HepG2 (cell line): ENCODE measurements around the gene DYNC2I2. TPM values are rescaled to one million over a fixed set of nuclear protein-coding genes. Genes with fewer than 3 reads are reported as not detected.

Experiments
- BRCA1 ChIP-seq: sonication (generic); formaldehyde crosslinking; IDR thresholded peaks from 2 replicates; pipeline ENCODE4 v1.4.0; 2020; ENCODE audit warnings: missing genetic modification reagents
- KDM5B ChIP-seq: sonication (generic); formaldehyde crosslinking; IDR thresholded peaks from 2 replicates; pipeline ENCODE4 v1.4.0; 2020; ENCODE audit warnings: missing genetic modification reagents, mild to moderate bottlenecking, borderline replicate concordance
- KLF13 ChIP-seq: sonication (generic); formaldehyde crosslinking; IDR thresholded peaks from 2 replicates; pipeline ENCODE4 v1.4.0; 2020; ENCODE audit warnings: mild to moderate bottlenecking, missing genetic modification reagents
- SP140L ChIP-seq: sonication (generic); formaldehyde crosslinking; IDR thresholded peaks from 2 replicates; pipeline ENCODE4 v1.4.0; 2020; ENCODE audit warnings: missing genetic modification reagents, borderline replicate concordance
- SPEN ChIP-seq: sonication (generic); formaldehyde crosslinking; IDR thresholded peaks from 2 replicates; pipeline ENCODE4 v1.5.1; 2020; ENCODE audit warnings: low read depth, mild to moderate bottlenecking, missing genetic modification reagents
- TAF15 ChIP-seq: fragments of 200-400 bp; formaldehyde crosslinking; IDR thresholded peaks from one replicate; pipeline ENCODE4 v1.6.1; 2018; ENCODE audit warnings: mild to moderate bottlenecking, low read depth, low read length; ENCODE audit not compliant: poor library complexity, severe bottlenecking
- XRCC5 ChIP-seq: fragments of 200-400 bp; formaldehyde crosslinking; optimal IDR thresholded peaks from 2 replicates; pipeline ENCODE3; 2017; ENCODE audit warnings: mild to moderate bottlenecking, low read length
- ZNF350 ChIP-seq: sonication (generic); formaldehyde crosslinking; IDR thresholded peaks from 2 replicates; pipeline ENCODE4 v1.4.0; 2020; ENCODE audit warnings: mild to moderate bottlenecking, low read depth, missing genetic modification reagents, borderline replicate concordance
- ZNF414 ChIP-seq: sonication (generic); formaldehyde crosslinking; IDR thresholded peaks from 2 replicates; pipeline ENCODE4 v1.5.0; 2020; ENCODE audit warnings: missing genetic modification reagents
- ZNF670 ChIP-seq: sonication (generic); formaldehyde crosslinking; IDR thresholded peaks from 2 replicates; pipeline ENCODE4 v1.8.0; 2022; ENCODE audit warnings: mild to moderate bottlenecking, missing genetic modification reagents, borderline replicate concordance
- ZNF883 ChIP-seq: sonication (generic); formaldehyde crosslinking; IDR thresholded peaks from 2 replicates; pipeline ENCODE4 v1.5.1; 2020; ENCODE audit warnings: mild to moderate bottlenecking, missing genetic modification reagents; ENCODE audit errors: not compliant biosample characterization
- polyA plus RNA-seq, 8 experiments: library from polyadenylated mRNA; depleted of rRNA in 3 of 8; stranded (reverse) in 7 of 8; unstranded in 1 of 8; fragments of >200 nt; fragmentation: Illumina TruSeq in 4 of 8; extraction: Trizol in 4 of 8; gene quantifications; 2 replicates each; pipeline versions ENCODE4 v1.2.1 to v1.2.3, GENCODE V29; 2011 to 2016; ENCODE audit warnings: low read depth in 4 of 8, missing spikeins in 1 of 8, mixed read lengths in 1 of 8; ENCODE audit not compliant: insufficient read depth in 1 of 8
- total RNA-seq, 5 experiments: library from RNA; depleted of rRNA; stranded (reverse); fragments of >200 nt; fragmentation: Illumina TruSeq; extraction: Trizol; gene quantifications; 2 replicates each; pipeline ENCODE4 v1.2.3, GENCODE V29; 2016; ENCODE audit warnings: low read depth in 1 of 5
- TF ChIP-seq, protein P1 (sequence below): sonication (generic); formaldehyde crosslinking; IDR thresholded peaks from 2 replicates; pipeline ENCODE4 v1.9.0; 2021; ENCODE audit warnings: mild to moderate bottlenecking, missing genetic modification reagents
- TF ChIP-seq, protein P2 (sequence below): sonication (generic); formaldehyde crosslinking; IDR thresholded peaks from 2 replicates; pipeline ENCODE4; 2020; ENCODE audit warnings: missing genetic modification reagents, mild to moderate bottlenecking, borderline replicate concordance
- TF ChIP-seq, protein P3 (sequence below): sonication (generic); formaldehyde crosslinking; IDR thresholded peaks from 2 replicates; pipeline ENCODE4 v1.9.0; 2022; ENCODE audit warnings: low read depth, missing genetic modification reagents
- TF ChIP-seq, protein P4 (sequence below): IDR thresholded peaks from 2 replicates; pipeline ENCODE4 v1.6.1; 2012; ENCODE audit warnings: inconsistent platforms

Gene DYNC2I2
- total and polyA plus RNA-seq, 2 of the 13 experiments (the other 11 are each of a cell fraction or from before 2014, with no cell fraction given), result 13.7 to 40.2 TPM

DNA sequence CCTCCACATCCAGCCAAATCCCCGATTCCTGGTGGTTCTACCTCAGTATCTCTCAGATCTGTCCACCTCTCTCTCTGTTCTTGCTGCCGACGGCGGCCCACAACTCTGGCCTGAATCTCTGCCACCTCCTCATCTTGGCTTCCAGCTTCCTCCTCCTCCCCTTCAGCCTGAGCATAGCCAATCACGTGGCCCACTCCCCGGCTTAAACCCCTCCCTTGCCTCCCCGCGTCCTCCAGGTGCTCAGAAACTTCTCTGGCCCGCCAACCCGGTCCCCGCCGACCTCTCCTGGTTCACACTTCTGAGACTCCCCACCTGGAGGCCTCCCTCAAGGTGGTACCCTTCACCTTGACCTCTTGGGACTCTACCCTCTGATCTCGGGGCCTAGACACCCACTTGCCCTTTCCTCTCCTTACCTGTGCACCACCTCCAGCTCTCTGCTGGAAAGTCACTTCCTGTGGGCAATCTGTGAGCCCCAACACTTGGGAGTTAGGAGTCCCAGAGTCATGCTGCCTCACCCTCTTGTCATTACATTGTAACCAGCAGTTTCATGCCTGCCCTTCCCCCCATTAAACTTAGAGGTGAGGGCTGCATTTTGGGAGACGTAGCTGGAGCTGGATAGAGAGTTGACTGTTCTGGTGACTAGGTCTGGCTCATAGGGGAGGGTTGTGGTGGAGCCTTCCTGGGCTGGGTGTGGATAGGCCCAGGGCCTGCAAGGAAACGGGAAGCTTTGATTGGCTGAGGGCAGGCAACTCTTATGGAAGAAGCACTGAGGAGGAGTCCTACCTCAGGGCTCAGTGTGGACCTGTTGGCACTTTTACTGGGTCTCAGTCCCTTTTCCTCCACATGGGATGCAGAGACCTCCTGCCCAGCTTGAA lies 27.9 kb upstream of the DYNC2I2 start (continued):
- TF ChIP-seq, protein P1, sequence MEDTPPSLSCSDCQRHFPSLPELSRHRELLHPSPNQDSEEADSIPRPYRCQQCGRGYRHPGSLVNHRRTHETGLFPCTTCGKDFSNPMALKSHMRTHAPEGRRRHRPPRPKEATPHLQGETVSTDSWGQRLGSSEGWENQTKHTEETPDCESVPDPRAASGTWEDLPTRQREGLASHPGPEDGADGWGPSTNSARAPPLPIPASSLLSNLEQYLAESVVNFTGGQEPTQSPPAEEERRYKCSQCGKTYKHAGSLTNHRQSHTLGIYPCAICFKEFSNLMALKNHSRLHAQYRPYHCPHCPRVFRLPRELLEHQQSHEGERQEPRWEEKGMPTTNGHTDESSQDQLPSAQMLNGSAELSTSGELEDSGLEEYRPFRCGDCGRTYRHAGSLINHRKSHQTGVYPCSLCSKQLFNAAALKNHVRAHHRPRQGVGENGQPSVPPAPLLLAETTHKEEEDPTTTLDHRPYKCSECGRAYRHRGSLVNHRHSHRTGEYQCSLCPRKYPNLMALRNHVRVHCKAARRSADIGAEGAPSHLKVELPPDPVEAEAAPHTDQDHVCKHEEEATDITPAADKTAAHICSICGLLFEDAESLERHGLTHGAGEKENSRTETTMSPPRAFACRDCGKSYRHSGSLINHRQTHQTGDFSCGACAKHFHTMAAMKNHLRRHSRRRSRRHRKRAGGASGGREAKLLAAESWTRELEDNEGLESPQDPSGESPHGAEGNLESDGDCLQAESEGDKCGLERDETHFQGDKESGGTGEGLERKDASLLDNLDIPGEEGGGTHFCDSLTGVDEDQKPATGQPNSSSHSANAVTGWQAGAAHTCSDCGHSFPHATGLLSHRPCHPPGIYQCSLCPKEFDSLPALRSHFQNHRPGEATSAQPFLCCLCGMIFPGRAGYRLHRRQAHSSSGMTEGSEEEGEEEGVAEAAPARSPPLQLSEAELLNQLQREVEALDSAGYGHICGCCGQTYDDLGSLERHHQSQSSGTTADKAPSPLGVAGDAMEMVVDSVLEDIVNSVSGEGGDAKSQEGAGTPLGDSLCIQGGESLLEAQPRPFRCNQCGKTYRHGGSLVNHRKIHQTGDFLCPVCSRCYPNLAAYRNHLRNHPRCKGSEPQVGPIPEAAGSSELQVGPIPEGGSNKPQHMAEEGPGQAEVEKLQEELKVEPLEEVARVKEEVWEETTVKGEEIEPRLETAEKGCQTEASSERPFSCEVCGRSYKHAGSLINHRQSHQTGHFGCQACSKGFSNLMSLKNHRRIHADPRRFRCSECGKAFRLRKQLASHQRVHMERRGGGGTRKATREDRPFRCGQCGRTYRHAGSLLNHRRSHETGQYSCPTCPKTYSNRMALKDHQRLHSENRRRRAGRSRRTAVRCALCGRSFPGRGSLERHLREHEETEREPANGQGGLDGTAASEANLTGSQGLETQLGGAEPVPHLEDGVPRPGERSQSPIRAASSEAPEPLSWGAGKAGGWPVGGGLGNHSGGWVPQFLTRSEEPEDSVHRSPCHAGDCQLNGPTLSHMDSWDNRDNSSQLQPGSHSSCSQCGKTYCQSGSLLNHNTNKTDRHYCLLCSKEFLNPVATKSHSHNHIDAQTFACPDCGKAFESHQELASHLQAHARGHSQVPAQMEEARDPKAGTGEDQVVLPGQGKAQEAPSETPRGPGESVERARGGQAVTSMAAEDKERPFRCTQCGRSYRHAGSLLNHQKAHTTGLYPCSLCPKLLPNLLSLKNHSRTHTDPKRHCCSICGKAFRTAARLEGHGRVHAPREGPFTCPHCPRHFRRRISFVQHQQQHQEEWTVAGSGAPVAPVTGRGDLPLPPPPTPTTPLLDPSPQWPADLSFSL (CRISPR knock-in tag), result no peak
- TF ChIP-seq SPEN, result peak; percentile 57; the same call in 1 of the 2 replicates
- TF ChIP-seq XRCC5, result peak; percentile 50
- TF ChIP-seq, protein P2, sequence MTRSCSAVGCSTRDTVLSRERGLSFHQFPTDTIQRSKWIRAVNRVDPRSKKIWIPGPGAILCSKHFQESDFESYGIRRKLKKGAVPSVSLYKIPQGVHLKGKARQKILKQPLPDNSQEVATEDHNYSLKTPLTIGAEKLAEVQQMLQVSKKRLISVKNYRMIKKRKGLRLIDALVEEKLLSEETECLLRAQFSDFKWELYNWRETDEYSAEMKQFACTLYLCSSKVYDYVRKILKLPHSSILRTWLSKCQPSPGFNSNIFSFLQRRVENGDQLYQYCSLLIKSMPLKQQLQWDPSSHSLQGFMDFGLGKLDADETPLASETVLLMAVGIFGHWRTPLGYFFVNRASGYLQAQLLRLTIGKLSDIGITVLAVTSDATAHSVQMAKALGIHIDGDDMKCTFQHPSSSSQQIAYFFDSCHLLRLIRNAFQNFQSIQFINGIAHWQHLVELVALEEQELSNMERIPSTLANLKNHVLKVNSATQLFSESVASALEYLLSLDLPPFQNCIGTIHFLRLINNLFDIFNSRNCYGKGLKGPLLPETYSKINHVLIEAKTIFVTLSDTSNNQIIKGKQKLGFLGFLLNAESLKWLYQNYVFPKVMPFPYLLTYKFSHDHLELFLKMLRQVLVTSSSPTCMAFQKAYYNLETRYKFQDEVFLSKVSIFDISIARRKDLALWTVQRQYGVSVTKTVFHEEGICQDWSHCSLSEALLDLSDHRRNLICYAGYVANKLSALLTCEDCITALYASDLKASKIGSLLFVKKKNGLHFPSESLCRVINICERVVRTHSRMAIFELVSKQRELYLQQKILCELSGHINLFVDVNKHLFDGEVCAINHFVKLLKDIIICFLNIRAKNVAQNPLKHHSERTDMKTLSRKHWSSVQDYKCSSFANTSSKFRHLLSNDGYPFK (CRISPR knock-in tag), result peak; percentile 66; the same call in 1 of the 2 replicates
- peak; percentile 42; the same call in 1 of the 2 replicates for TF ChIP-seq ZNF350 (CRISPR knock-in tag)
- TF ChIP-seq KDM5B (CRISPR knock-in tag), result peak; percentile 48; the same call in 1 of the 2 replicates
- TF ChIP-seq, protein P3, sequence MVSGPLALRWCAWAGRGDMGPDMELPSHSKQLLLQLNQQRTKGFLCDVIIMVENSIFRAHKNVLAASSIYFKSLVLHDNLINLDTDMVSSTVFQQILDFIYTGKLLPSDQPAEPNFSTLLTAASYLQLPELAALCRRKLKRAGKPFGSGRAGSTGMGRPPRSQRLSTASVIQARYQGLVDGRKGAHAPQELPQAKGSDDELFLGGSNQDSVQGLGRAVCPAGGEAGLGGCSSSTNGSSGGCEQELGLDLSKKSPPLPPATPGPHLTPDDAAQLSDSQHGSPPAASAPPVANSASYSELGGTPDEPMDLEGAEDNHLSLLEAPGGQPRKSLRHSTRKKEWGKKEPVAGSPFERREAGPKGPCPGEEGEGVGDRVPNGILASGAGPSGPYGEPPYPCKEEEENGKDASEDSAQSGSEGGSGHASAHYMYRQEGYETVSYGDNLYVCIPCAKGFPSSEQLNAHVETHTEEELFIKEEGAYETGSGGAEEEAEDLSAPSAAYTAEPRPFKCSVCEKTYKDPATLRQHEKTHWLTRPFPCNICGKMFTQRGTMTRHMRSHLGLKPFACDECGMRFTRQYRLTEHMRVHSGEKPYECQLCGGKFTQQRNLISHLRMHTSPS (CRISPR knock-in tag), result no peak
- no peak for TF ChIP-seq ZNF414 (CRISPR knock-in tag)
- no peak for TF ChIP-seq BRCA1 (CRISPR knock-in tag)
- TF ChIP-seq SP140L, result no peak
- no peak for TF ChIP-seq TAF15
- no peak for TF ChIP-seq ZNF883 (CRISPR knock-in tag)
- TF ChIP-seq ZNF670 (CRISPR knock-in tag), result 0 out of 2 replicates have a peak, but pooled peaks have one; percentile 14
- TF ChIP-seq, protein P4, sequence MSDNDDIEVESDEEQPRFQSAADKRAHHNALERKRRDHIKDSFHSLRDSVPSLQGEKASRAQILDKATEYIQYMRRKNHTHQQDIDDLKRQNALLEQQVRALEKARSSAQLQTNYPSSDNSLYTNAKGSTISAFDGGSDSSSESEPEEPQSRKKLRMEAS, result peak; percentile 54; the same call in 1 of the 2 replicates
- no peak for TF ChIP-seq KLF13 (CRISPR knock-in tag)
